Measurements from ENCODE around the gene GABARAP.

GABARAP gene

DNA sequence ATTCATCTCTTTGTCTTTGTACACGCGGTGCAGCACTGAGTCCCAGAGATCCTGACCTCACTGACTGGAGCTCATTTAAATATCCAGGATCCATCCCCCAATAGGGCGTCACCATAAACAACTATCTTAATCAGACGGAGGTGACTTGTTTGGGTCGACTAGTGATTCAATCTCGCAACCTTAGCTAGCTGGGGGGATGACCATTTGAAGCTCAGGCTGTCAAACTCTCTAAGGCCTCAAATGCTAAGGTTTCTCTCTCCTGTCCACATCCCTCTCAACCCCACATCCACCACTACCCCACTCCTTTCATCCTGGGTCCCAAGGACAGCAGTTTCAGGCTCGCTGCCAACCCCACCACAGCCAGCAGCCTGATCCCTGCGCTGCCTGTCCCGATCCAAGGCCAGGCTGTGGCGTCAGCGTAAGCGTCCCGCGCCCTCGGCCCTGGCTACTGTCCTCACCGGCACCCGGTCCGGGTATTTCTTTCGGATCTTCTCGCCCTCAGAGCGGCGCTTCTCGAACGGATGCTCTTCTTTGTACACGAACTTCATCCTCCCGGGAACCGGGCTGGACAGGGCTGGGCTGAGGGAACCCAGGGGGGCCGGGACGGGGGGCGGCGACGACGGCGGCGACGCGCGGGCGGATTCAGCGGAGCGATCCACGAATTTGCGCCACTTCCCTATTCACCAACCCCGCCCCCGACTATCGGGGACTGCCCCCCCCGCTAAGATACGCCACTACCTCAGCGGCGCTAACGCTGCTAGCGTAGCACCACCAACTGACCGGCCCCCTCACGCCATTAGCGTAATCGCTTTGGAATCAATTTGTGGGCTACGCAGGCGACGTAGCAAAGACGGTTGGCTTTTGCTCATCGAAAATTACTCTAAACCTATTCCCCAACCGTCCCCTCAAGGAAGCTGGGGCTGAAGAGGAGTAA is at the start of gene GABARAP:
Gene GABARAP, minus strand, starts transcription at position 667 of the 934 bp plus-strand sequence. Its CDS starts 119 bp downstream, at position 548.
- in situ Hi-C loops (cut with HindIII; ENCODE audit: low sequenced_read_pairs), result no loop called here

GRCh38 chr17:7290685-7291084 is 48.4 kb upstream of the GABARAP start:
- in situ Hi-C loops (cut with HindIII; ENCODE audit: low sequenced_read_pairs), result no loop called here

GRCh38 chr17:7290166-7290565 is 47.9 kb upstream of the GABARAP start:
- in situ Hi-C loops (cut with HindIII; ENCODE audit: low sequenced_read_pairs), result no loop called here

DNA sequence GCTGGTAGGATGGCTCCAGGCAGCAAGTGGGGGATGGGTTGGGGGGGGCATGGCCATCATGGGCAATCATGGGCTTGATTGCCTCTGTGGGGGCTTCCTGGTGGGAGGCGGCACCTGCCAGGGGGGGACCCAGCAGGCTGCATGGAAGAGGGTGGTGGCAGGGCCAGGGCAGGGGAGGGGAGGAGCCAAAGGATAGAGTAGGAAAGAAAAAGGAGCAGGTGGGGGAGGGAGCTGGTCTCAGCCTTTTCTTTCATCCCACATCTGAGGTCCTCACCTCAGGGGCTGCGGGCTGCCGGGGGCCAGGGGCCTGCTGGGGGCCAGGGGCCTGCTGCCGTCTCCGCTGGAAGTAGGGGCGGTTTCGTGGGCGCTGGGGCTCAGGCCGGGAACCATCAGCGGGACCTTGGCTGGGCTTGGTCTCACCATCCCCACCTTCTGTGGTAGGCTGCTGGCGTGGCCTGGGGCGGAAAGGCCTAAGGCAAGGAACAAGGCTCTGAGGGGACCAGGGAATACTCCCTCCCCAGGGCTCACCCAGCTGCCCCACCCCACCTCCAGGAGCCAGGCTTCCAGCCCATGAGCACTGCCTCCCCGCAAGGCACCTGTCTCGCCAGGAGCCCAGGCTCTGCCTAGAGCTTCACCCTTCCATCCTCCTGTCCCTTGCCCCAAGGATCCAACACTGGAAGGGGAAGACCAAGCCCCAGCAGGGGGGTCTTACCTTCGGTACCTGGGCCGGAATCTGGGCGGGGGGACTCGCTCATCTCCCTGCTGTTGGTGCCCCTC is 47.2 kb upstream of the GABARAP start:
- in situ Hi-C loops (cut with HindIII; ENCODE audit: low sequenced_read_pairs), result no loop called here

GRCh38 chr17:7285679-7286078 is 43.4 kb upstream of the GABARAP start:
- in situ Hi-C loops (cut with HindIII; ENCODE audit: low sequenced_read_pairs), result no loop called here

DNA sequence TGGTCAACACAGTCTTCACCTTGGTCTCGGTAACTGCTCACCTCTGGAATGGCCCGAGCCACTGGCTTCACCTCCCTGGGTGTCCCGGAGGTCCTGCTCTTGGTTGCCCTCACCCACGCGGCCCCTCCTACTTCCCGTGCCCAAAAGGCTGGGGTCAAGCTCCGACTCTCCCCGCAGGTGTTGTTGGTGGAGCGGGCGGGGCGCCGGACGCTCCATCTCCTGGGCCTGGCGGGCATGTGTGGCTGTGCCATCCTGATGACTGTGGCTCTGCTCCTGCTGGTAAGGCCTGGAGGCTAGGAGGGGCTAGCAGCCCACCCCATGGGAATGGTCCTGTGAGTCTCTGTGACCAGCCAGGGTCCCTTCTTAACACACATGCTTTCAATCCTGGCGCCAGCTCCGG is 42.7 kb upstream of the GABARAP start:
- in situ Hi-C loops (cut with HindIII; ENCODE audit: low sequenced_read_pairs), result no loop called here

DNA sequence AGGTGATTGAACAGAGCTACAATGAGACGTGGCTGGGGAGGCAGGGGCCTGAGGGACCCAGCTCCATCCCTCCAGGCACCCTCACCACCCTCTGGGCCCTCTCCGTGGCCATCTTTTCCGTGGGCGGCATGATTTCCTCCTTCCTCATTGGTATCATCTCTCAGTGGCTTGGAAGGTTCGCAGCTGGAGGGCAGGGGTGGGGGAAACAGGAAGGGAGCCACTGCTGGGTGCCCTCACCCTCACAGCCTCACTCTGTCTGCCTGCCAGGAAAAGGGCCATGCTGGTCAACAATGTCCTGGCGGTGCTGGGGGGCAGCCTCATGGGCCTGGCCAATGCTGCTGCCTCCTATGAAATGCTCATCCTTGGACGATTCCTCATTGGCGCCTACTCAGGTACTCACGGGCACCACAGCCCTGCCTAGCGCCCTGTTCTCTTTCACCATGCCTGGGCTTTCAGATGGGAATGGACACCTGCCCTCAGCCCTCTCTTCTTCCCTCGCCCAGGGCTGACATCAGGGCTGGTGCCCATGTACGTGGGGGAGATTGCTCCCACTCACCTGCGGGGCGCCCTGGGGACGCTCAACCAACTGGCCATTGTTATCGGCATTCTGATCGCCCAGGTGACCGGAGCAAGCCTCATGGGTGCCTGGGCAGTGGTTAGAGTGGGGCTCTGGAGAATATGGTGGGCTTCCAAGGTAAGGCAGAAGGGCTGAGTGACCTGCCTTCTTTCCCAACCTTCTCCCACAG is 41.4 kb upstream of the GABARAP start:
- in situ Hi-C loops (cut with HindIII; ENCODE audit: low sequenced_read_pairs), result no loop called here

DNA sequence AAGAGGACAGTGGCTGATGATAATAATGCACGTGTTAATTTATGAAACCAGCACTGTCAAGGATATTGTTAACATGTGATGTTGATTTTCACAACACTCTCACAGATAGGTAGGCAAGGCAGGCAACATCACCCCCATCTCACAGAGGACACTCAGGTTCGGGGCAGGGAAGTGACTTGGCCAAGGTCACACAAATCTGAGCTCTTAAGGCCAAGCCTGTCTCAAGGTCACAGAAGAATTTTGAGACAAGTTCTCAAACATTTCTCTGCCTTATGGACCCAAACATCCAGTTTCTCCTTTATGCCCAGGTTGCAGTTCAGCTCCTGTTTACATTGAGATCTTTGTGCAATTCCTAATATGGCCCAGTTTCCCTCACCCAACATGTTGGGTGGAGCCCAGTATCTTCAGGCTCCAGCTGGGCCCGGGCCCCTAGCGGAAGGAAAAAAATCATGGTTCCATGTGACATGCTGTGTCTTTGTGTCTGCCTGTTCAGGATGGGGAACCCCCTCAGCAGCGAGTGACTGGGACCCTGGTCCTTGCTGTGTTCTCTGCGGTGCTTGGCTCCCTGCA is 40.6 kb upstream of the GABARAP start:
- in situ Hi-C loops (cut with HindIII; ENCODE audit: low sequenced_read_pairs), result no loop called here

DNA sequence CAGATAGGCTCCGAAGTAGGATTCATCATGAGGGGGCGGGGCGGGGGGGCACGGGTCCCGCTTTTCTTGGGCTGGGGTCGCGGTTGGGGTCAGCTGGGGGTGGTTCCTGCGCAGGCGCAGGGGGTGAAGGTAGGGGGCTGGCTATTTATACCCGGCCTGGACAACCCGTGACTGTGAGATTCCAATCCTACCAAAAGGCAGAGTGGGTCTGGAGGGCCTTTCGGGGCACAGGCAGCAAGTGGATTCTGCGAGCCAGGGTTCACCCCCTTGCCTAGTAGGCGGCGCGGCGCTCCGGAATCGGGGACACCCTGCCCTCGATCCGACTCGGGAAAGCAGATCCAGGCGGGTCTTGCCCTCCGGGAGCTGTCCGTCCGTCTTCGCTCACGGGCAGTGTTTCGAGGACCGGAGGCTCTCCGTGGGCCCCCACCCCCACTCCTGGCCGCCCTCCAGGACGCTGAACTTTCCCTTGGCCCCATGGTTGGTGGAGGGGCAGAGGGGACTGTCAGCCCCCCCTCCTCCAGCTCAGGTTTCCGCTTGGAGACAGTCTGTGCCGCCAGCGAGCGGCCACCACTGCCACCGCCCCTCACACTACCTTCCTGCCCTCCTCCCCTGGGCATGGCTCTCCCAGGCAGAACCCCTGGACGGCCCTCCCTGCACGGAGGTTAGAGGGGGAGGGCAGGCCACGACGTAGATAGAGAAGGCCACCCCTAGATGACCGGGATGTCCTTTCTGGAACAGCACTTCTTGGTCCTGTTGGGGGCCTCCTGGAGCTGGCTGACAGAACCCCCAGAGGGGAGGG is 39.9 kb upstream of the GABARAP start:
- in situ Hi-C loops (cut with HindIII; ENCODE audit: low sequenced_read_pairs), result no loop called here

DNA sequence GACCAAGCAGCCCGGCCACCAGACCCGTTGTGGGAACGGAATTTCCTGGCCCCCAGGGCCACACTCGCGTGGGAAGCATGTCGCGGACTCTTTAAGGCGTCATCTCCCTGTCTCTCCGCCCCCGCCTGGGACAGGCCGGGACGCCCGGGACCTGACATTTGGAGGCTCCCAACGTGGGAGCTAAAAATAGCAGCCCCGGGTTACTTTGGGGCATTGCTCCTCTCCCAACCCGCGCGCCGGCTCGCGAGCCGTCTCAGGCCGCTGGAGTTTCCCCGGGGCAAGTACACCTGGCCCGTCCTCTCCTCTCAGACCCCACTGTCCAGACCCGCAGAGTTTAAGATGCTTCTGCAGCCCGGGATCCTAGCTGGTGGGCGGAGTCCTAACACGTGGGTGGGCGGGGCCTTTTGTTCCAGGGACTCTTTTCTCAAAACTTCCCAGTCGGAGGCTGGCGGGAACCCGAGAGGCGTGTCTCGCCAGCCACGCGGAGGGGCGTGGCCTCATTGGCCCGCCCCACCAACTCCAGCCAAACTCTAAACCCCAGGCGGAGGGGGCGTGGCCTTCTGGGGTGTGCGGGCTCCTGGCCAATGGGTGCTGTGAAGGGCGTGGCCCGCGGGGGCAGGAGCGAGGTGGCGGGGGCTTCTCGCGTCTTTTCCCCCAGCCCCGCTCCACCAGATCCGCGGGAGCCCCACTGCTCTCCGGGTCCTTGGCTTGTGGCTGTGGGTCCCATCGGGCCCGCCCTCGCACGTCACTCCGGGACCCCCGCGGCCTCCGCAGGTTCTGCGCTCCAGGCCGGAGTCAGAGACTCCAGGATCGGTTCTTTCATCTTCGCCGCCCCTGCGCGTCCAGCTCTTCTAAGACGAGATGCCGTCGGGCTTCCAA is 39.1 kb upstream of the GABARAP start, which contains the start of gene SLC2A4:
Gene SLC2A4, plus strand, starts transcription at position 645 of the 879 bp plus-strand sequence. Its CDS starts 217 bp downstream, at position 862.
- in situ Hi-C loops (cut with HindIII; ENCODE audit: low sequenced_read_pairs), result no loop called here

- in situ Hi-C loops (cut with HindIII; ENCODE audit: low sequenced_read_pairs), result no loop called here
These were observed 38.3 kb upstream of the GABARAP start for GRCh38 chr17:7280519-7281073.

DNA sequence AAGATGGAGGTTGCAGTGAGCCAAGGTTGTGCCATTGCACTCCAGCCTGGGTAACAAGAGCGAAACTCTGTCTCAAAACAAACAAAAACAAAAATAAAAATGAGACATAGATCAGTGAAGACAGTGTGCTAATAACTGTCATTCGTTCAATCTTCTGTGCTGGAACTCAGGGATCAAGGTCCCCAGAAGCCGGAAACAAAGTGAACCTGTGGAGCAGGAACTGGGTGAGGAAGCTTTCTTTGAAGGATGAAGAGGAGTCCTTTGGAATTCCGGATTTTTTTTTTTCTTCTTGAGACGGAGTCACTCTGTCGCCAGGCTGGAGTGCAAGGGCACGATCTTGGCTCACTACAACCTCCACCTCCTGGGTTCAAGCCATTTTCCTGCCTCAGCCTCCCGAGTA is 37.2 kb upstream of the GABARAP start:
- in situ Hi-C loops (cut with HindIII; ENCODE audit: low sequenced_read_pairs), result no loop called here

DNA sequence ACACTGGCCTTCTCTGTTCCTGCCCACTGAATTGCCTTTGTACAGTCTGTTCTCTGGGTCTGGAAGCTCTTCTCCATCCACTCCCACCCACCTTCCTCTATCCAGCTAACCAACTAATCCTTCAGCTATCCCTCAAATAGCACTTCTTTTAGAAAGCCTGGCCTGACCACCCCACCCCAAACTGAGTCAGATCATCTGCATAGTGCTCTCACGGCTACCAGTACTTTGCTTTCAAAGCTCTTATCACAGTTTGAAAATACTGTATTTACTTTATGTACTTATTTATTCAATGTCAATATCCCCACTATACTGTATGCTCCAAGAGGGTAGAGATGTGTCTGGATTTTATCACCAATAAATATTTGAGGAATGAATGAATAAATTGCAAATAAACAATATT is 24.5 kb upstream of the GABARAP start:
- in situ Hi-C loops (cut with HindIII; ENCODE audit: low sequenced_read_pairs), result no loop called here

GRCh38 chr17:7263801-7264078 is 21.5 kb upstream of the GABARAP start:
- in situ Hi-C loops (cut with HindIII; ENCODE audit: low sequenced_read_pairs), result no loop called here

- in situ Hi-C loops (cut with HindIII; ENCODE audit: low sequenced_read_pairs), result no loop called here
These were observed 20.9 kb upstream of the GABARAP start for GRCh38 chr17:7262935-7263800.

DNA sequence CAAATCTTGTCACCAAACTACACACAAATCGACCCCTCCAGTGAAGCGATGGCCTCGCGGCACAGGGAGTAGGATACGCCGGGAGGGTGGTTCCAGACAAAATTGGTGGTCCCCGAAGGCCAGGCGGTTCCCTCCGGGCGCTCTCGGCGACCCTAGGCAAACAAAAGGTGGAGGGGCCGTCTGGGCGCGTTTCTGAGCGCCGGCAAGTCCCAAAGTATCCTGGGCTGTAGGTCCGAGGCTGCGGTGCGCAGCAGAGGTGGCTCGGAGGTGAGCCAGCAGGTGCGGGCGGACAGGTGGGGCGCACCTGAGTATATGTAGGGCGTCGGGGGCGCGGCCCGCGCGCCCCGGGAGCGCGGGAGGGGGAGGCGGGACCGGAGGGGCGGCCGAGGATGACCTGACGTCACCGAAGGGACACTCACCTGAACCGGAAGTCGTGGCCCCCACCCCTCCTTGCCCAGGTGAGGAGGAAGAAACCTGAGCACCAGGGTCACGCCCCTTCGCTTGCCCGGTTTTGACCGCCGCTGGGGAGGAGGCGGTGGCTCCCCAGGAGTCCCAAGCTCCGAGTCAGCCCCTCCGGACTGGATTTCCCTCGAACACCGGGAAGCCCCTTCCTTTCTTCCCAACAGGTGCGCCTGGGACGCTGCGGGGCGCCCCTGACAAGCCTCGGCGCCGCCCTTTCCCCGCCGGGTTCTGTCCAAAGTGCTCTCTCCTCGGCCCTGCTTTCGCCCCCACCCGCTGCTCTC is 20.1 kb upstream of the GABARAP start, which contains the start of gene CLDN7:
Gene CLDN7, minus strand, starts transcription at position 287 of the 743 bp plus-strand sequence. CDS start 435 bp downstream, outside the sequence.
- in situ Hi-C loops (cut with HindIII; ENCODE audit: low sequenced_read_pairs), result no loop called here

Measured in DLD1 (cell line).